Stimulated activated CD8-positive, alpha-beta memory T cell treated with anti-CD3 and anti-CD28 coated beads, Interleukin-7, amount 100 ng/mL, for 1 hour (primary cell): Measurements from ENCODE around the gene CYTL1.
"Not testable (repeated sequence)": the region's sequence is repeated elsewhere in the genome, so short reads cannot be mapped to it uniquely, and the experiment has no call there.

ENCODE experiments used
- DNase-seq, 2 donors: peaks; one replicate each; pipeline ENCODE4 v3.0.0-alpha.2; 2020; ENCODE audit warnings: low read depth in 2 of 2

The CYTL1 gene

GRCh38 chr4:4996935-4997334, 22.3 kb downstream of the CYTL1 start:
- DNase-seq = not testable (repeated sequence)

GRCh38 chr4:4995908-4996265, 23.4 kb downstream of the CYTL1 start:
- DNase-seq = no peak

- DNase-seq = peak; percentile 7 to 9
Measured at GRCh38 chr4:4995103-4995907, 24.0 kb downstream of the CYTL1 start.

- DNase-seq = no peak
Measured at GRCh38 chr4:4994312-4995097, 24.8 kb downstream of the CYTL1 start.

GRCh38 chr4:4992833-4993232, 26.4 kb downstream of the CYTL1 start:
- DNase-seq = no peak

GRCh38 chr4:4991541-4992099, 27.6 kb downstream of the CYTL1 start:
- no peak for DNase-seq

- DNase-seq = no peak
Measured at GRCh38 chr4:4990857-4991540, 28.3 kb downstream of the CYTL1 start.

- no peak for DNase-seq
Measured at GRCh38 chr4:4990329-4990728, 28.9 kb downstream of the CYTL1 start.

GRCh38 chr4:4989083-4989622, 30.1 kb downstream of the CYTL1 start:
- no peak for DNase-seq

- DNase-seq = no peak
Measured at GRCh38 chr4:4987656-4988055, 31.6 kb downstream of the CYTL1 start.

GRCh38 chr4:4986841-4987240, 32.4 kb downstream of the CYTL1 start:
- DNase-seq = no peak

GRCh38 chr4:4985844-4986243, 33.4 kb downstream of the CYTL1 start:
- no peak for DNase-seq

GRCh38 chr4:4985036-4985435, 34.2 kb downstream of the CYTL1 start:
- no peak for DNase-seq

GRCh38 chr4:4984186-4984585, 35.1 kb downstream of the CYTL1 start:
- DNase-seq = no peak

- no peak for DNase-seq
Measured at GRCh38 chr4:4981827-4982226, 37.4 kb downstream of the CYTL1 start.

- no peak for DNase-seq
Measured at GRCh38 chr4:4981427-4981826, 37.8 kb downstream of the CYTL1 start.

GRCh38 chr4:4980621-4981230, 38.5 kb downstream of the CYTL1 start:
- DNase-seq = no peak

- DNase-seq = no peak
Measured at GRCh38 chr4:4979971-4980370, 39.3 kb downstream of the CYTL1 start.

- no peak for DNase-seq
Measured at GRCh38 chr4:4974727-4975126, 44.5 kb downstream of the CYTL1 start.

GRCh38 chr4:4971796-4972195, 47.5 kb downstream of the CYTL1 start:
- no peak for DNase-seq

GRCh38 chr4:4969298-4969697, 50.0 kb downstream of the CYTL1 start:
- DNase-seq = no peak
